CD14-positive monocyte (primary cell): ENCODE data around the gene LAMTOR3. TPM values are rescaled to one million over a fixed set of nuclear protein-coding genes. Genes with fewer than 3 reads are reported as not detected.

ENCODE experiments used
- DNase-seq, 3 donors: peaks; one replicate each; pipeline ENCODE4 v3.0.0-alpha.2; 2011 to 2022
- H2AFZ ChIP-seq: 2 replicates; pipeline ENCODE4 v1.6.0; 2012; ENCODE audit warnings: mild to moderate bottlenecking, low read depth, low read length, inconsistent platforms; ENCODE audit not compliant: insufficient read depth, poor library complexity, severe bottlenecking
- H3K27ac ChIP-seq, 2 donors: 1 replicate in 1 of 2; 2 replicates in 1 of 2; pipeline ENCODE4 v1.5.1; 2012 to 2013; ENCODE audit warnings: low read length in 2 of 2, control low read depth in 1 of 2, inconsistent platforms in 1 of 2, low read depth in 1 of 2, mild to moderate bottlenecking in 1 of 2
- H3K27me3 ChIP-seq, 2 donors: one replicate each; pipeline versions ENCODE4 v1.6.0 to v1.6.1; 2011 to 2013; ENCODE audit warnings: low read length in 2 of 2; ENCODE audit not compliant: control insufficient read depth in 2 of 2, insufficient read depth in 2 of 2
- H3K36me3 ChIP-seq, 2 donors: replicated peaks in 1 of 2; 1 replicate in 1 of 2; 2 replicates in 1 of 2; pipeline versions ENCODE4 v1.5.1 to v1.6.1; 2012 to 2013; ENCODE audit warnings: low read length in 2 of 2, control low read depth in 1 of 2, inconsistent platforms in 1 of 2, mild to moderate bottlenecking in 1 of 2; ENCODE audit not compliant: insufficient read depth in 2 of 2, control insufficient read depth in 1 of 2
- H3K4me1 ChIP-seq, 2 donors: 1 replicate in 1 of 2; 2 replicates in 1 of 2; pipeline versions ENCODE4 v1.5.1 to v1.6.1; 2012 to 2013; ENCODE audit warnings: low read length in 2 of 2, control low read depth in 1 of 2, inconsistent platforms in 1 of 2, mild to moderate bottlenecking in 1 of 2, moderate library complexity in 1 of 2; ENCODE audit not compliant: insufficient read depth in 2 of 2, control insufficient read depth in 1 of 2
- H3K4me2 ChIP-seq: replicated peaks from 2 replicates; pipeline ENCODE3; 2012; ENCODE audit warnings: low read length, moderate library complexity, mild to moderate bottlenecking; ENCODE audit not compliant: poor library complexity, severe bottlenecking; ENCODE audit errors: extremely low read depth
- H3K4me3 ChIP-seq, 3 experiments: fragments of 200-600 bp in 1 of 3; sonication (generic) in 1 of 3; replicated peaks in 1 of 3; 1 replicate in 2 of 3; 2 replicates in 1 of 3; pipeline ENCODE4 v1.5.1; 2011 to 2013; ENCODE audit warnings: low read length in 3 of 3, mild to moderate bottlenecking in 3 of 3, control low read depth in 2 of 3, low read depth in 2 of 3, inconsistent platforms in 1 of 3, moderate library complexity in 1 of 3
- H3K79me2 ChIP-seq: 2 replicates; pipeline ENCODE4 v1.6.0; 2012; ENCODE audit warnings: mild to moderate bottlenecking, control low read depth, inconsistent platforms, low read length, moderate library complexity; ENCODE audit not compliant: insufficient read depth
- H3K9ac ChIP-seq: 2 replicates; pipeline ENCODE4 v1.6.0; 2017; ENCODE audit warnings: low read length, mild to moderate bottlenecking; ENCODE audit not compliant: insufficient read depth, poor library complexity, severe bottlenecking
- H3K9me3 ChIP-seq, 2 donors: replicated peaks in 1 of 2; 1 replicate in 1 of 2; 2 replicates in 1 of 2; pipeline versions ENCODE4 v1.5.1 to v1.6.1; 2012 to 2013; ENCODE audit warnings: low read length in 2 of 2, control low read depth in 1 of 2; ENCODE audit not compliant: control insufficient read depth in 1 of 2, insufficient read depth in 1 of 2
- H4K20me1 ChIP-seq: 2 replicates; pipeline ENCODE4 v1.6.0; 2012; ENCODE audit warnings: mild to moderate bottlenecking, low read length, control low read depth, moderate library complexity; ENCODE audit not compliant: insufficient read depth
- H3K27ac Mint-ChIP-seq, 7 donors: one replicate each; pipeline ENCODE4 v1.8.0; 2020; ENCODE audit warnings: mild to moderate bottlenecking in 7 of 7, mixed read lengths in 7 of 7, moderate library complexity in 6 of 7, inconsistent platforms in 2 of 7
- H3K27me3 Mint-ChIP-seq, 3 donors: one replicate each; pipeline ENCODE4 v1.8.0; 2021 to 2022; ENCODE audit warnings: low read depth in 3 of 3, mild to moderate bottlenecking in 3 of 3, mixed read lengths in 3 of 3, moderate library complexity in 3 of 3, inconsistent platforms in 1 of 3
- H3K36me3 Mint-ChIP-seq, 2 donors: one replicate each; pipeline ENCODE4 v1.8.0; 2020; ENCODE audit warnings: mixed read lengths in 2 of 2, inconsistent platforms in 1 of 2, mild to moderate bottlenecking in 1 of 2
- H3K4me1 Mint-ChIP-seq: one replicate; pipeline ENCODE4 v1.8.0; 2020; ENCODE audit warnings: mild to moderate bottlenecking, mixed read lengths
- H3K4me3 Mint-ChIP-seq, 2 donors: one replicate each; pipeline ENCODE4 v1.8.0; 2020; ENCODE audit warnings: mild to moderate bottlenecking in 2 of 2, mixed read lengths in 2 of 2, moderate library complexity in 1 of 2
- H3K9me3 Mint-ChIP-seq, 7 donors: one replicate each; pipeline ENCODE4 v1.8.0; 2020 to 2022; ENCODE audit warnings: mixed read lengths in 7 of 7, mild to moderate bottlenecking in 6 of 7, moderate library complexity in 6 of 7, inconsistent platforms in 2 of 7
- WGBS: methylation state at CpG from one replicate; pipeline ENCODE4 v1.1.5; 2013; ENCODE audit warnings: missing lambda C conversion rate; ENCODE audit not compliant: insufficient coverage; 5-methylcytosine and 5-hydroxymethylcytosine counted together
- intact Hi-C, 2 donors: fragments of 100-400 bp; cut with micrococcal nuclease; formaldehyde crosslinking; loops; one replicate each; pipeline versions ENCODE4 v1.15.0 to v1.15.1; 2023
- polyA plus RNA-seq, 3 donors: library from polyadenylated mRNA; depleted of rRNA in 1 of 3; unstranded in 2 of 3; stranded (reverse) in 1 of 3; fragments of 300-500 nt in 2 of 3; fragments of >200 nt in 1 of 3; fragmentation: Illumina TruSeq in 2 of 3; gene quantifications; 1 replicate in 2 of 3; 2 replicates in 1 of 3; pipeline ENCODE4 v1.2.3, GENCODE V29; 2012 to 2021
- TF ChIP-seq, protein P1 (sequence below): fragments of 200-600 bp; IDR thresholded peaks from one replicate; pipeline ENCODE4 v1.8.0; 2022; ENCODE audit warnings: antibody characterized with exemption, mild to moderate bottlenecking

Gene LAMTOR3
- polyA plus RNA-seq, 3 donors = 19.9 to 83.3 (median 62.5) TPM

DNA sequence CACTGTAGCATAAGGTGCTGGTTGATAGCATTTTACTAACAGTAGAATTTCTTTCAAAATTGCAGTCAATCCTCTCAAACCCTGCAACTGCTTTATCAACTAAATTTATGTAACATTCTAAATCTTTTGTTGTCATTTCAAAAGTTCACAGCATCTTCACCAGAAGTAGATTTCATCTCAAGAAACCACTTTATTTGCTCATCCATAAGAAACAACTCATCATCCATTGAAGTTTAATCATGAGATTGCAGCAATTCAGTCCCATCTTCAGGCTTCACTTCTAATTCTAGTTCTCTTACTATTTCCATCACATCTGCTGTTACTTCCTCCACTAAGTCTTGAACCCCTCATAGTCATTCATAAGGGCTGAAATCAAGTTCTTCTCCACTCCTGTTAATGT lies 21.7 kb downstream of the LAMTOR3 start:
- no peak overlapping the region for H3K9ac ChIP-seq
- no peaks in the 10 kb centered on the region for H3K79me2 ChIP-seq
- intact Hi-C loops = no loop called here
- H3K36me3 Mint-ChIP-seq = peaks cover 53 to 65% of the 10 kb centered on the region in 2 donors
- no peaks in the 10 kb centered on the region for H3K27me3 Mint-ChIP-seq
- no peak overlapping the region for H2AFZ ChIP-seq
- H3K27ac ChIP-seq = peak overlapping the region in 1 of 2 donors; percentile 9
- TF ChIP-seq, protein P1, sequence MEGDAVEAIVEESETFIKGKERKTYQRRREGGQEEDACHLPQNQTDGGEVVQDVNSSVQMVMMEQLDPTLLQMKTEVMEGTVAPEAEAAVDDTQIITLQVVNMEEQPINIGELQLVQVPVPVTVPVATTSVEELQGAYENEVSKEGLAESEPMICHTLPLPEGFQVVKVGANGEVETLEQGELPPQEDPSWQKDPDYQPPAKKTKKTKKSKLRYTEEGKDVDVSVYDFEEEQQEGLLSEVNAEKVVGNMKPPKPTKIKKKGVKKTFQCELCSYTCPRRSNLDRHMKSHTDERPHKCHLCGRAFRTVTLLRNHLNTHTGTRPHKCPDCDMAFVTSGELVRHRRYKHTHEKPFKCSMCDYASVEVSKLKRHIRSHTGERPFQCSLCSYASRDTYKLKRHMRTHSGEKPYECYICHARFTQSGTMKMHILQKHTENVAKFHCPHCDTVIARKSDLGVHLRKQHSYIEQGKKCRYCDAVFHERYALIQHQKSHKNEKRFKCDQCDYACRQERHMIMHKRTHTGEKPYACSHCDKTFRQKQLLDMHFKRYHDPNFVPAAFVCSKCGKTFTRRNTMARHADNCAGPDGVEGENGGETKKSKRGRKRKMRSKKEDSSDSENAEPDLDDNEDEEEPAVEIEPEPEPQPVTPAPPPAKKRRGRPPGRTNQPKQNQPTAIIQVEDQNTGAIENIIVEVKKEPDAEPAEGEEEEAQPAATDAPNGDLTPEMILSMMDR = no peak
- peaks cover 4% of the 10 kb centered on the region for H4K20me1 ChIP-seq
- no peaks in the 10 kb centered on the region for H3K4me1 Mint-ChIP-seq
- H3K27ac Mint-ChIP-seq = no peak overlapping the region
- no peak overlapping the region for H3K4me2 ChIP-seq
- DNase-seq = no peak
- no peaks in the 10 kb centered on the region for H3K27me3 ChIP-seq
- H3K36me3 ChIP-seq = peaks cover 36 to 91% of the 10 kb centered on the region in 2 donors
- H3K9me3 ChIP-seq = no peaks in the 10 kb centered on the region
- H3K4me3 Mint-ChIP-seq = no peak overlapping the region
- no peak overlapping the region for H3K4me3 ChIP-seq
- H3K4me1 ChIP-seq = no peaks in the 10 kb centered on the region
- H3K9me3 Mint-ChIP-seq = no peaks in the 10 kb centered on the region

DNA sequence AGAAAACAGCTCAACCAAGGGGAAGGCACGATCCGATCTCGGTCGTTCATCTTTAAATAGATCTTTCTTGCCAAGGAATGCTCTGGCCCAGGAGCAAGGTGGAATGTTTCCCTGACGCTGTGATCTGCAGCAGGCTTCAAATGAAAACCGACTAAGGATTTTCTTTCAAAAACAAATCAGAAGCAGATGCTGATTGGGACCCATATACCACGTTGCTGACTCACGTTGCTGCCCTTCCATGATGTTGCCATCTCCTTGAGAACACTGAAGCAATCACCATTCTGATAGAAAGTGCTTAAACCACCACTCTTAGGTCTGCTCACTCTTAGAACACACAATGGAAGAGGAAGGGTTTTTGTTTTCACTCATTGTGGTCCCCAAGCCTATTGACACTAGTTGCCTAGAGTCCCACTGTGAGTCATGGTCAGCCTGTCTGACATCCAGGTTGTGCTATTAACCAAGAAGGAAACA lies 26.1 kb downstream of the LAMTOR3 start:
- no peaks in the 10 kb centered on the region for H3K79me2 ChIP-seq
- no peaks in the 10 kb centered on the region for H3K27me3 Mint-ChIP-seq
- H3K27me3 ChIP-seq = no peaks in the 10 kb centered on the region
- intact Hi-C loops = no loop called here
- 94% methylated on average over 8 of the region's 8 CpGs for WGBS
- no peaks in the 10 kb centered on the region for H3K4me1 Mint-ChIP-seq
- H3K36me3 ChIP-seq = peaks cover 74 to 96% of the 10 kb centered on the region in 2 donors
- no peak overlapping the region for H2AFZ ChIP-seq
- peak overlapping the region in 2 of 7 donors; percentile 25 to 26 for H3K27ac Mint-ChIP-seq
- H3K4me3 ChIP-seq = no peak overlapping the region
- H3K27ac ChIP-seq = no peak overlapping the region
- peaks cover 30% of the 10 kb centered on the region for H4K20me1 ChIP-seq
- no peak for DNase-seq
- H3K4me1 ChIP-seq = no peaks in the 10 kb centered on the region
- TF ChIP-seq, protein P1 = no peak
- H3K36me3 Mint-ChIP-seq = peaks cover 71 to 93% of the 10 kb centered on the region in 2 donors
- no peaks in the 10 kb centered on the region for H3K9me3 ChIP-seq
- no peaks in the 10 kb centered on the region for H3K9me3 Mint-ChIP-seq
- no peak overlapping the region for H3K4me3 Mint-ChIP-seq
- no peak overlapping the region for H3K4me2 ChIP-seq
- no peak overlapping the region for H3K9ac ChIP-seq
